HCT116 (cell line): ENCODE results near the gene THG1L. TPM values are rescaled to one million over a fixed set of nuclear protein-coding genes. Genes with fewer than 3 reads are reported as not detected.

ENCODE experiments used
- JUND ChIP-seq: IDR thresholded peaks from 2 replicates; pipeline ENCODE4 v1.6.1; 2012
- RAD21 ChIP-seq: IDR thresholded peaks from 2 replicates; pipeline ENCODE4 v1.6.1; 2012; ENCODE audit warnings: low read depth, mild to moderate bottlenecking
- REST ChIP-seq: IDR thresholded peaks from 2 replicates; pipeline ENCODE4 v1.6.1; 2012; ENCODE audit warnings: low read depth
- YY1 ChIP-seq: IDR thresholded peaks from 2 replicates; pipeline ENCODE4 v1.6.1; 2011; ENCODE audit warnings: low read length, low read depth, moderate library complexity, mild to moderate bottlenecking; ENCODE audit not compliant: insufficient replicate concordance; ENCODE audit errors: extremely low read depth
- total RNA-seq: library from RNA; stranded (reverse); gene quantifications from one replicate; pipeline ENCODE4 v1.2.1, GENCODE V29; 2021; ENCODE audit not compliant: unreplicated experiment
- TF ChIP-seq, protein P1 (sequence below): IDR thresholded peaks from 2 replicates; pipeline ENCODE4 v1.6.1; 2012

Gene THG1L
- total RNA-seq, 1 experiment from 2014 or later: 33.9 TPM

DNA sequence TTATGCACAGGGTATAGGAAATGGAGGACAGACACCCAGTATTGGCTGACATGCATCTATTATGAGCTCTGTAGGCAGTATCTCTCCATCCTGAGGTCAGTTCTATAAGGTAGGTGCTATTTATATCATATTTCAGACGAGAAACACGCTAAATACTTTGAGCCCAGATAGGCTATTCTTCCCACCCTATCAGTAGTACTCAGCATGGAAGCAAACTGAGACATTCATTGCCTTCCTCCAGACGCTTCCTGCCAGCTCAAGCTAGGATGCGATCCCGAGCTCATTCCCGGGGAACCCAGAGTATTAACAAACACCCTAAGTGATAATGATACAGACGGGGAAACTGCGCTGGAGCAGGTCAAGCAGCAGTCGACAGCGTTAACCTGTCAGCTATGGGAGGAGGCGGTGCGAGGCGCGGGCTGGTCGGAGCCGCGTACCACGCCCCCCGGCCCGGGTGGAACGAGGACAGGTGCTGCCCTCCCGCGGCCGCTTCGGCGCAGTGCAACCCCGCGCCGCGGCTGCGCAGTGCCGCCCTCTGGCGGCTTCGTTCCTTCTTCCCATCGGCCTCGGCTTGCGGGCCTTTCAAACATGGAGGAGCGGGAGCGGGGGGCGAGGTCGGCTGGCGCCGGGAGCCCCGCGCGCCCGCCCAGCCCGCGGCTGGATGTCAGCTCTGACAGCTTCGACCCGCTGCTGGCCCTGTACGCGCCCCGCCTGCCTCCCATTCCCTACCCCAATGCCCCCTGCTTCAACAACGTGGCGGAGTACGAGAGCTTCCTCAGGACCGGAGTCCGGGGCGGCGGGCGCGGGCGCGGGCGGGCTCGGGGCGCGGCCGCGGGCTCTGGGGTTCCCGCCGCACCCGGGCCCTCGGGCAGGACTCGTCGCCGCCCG, 12.2 kb downstream of the THG1L start, which contains the start of gene LSM11 (continued):
- TF ChIP-seq REST: no peak
- peak; percentile 97 for TF ChIP-seq RAD21
- TF ChIP-seq, protein P1, sequence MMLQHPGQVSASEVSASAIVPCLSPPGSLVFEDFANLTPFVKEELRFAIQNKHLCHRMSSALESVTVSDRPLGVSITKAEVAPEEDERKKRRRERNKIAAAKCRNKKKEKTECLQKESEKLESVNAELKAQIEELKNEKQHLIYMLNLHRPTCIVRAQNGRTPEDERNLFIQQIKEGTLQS: no peak
- TF ChIP-seq YY1: peak; percentile 92
- no peak for TF ChIP-seq JUND
